GM12891 (cell line): ENCODE results near the gene PTGIS.

Source experiments
- PAX5 ChIP-seq: IDR thresholded peaks from 2 replicates; pipeline ENCODE4 v1.6.1; 2011; ENCODE audit warnings: low read length, moderate library complexity, mild to moderate bottlenecking; ENCODE audit not compliant: insufficient read depth, severe bottlenecking
- POLR2A ChIP-seq: IDR thresholded peaks from 2 replicates; pipeline ENCODE4 v1.6.1; 2011; ENCODE audit warnings: low read depth, low read length, control low read depth
- POLR2AphosphoS5 ChIP-seq: IDR thresholded peaks from 2 replicates; pipeline ENCODE4 v1.6.1; 2011; ENCODE audit warnings: low read depth, low read length, control low read depth
- POU2F2 ChIP-seq: IDR thresholded peaks from 2 replicates; pipeline ENCODE4 v1.6.1; 2011; ENCODE audit warnings: low read depth, mild to moderate bottlenecking, control low read depth, low read length, moderate library complexity
- SPI1 ChIP-seq: IDR thresholded peaks from 2 replicates; pipeline ENCODE4 v1.6.1; 2011; ENCODE audit warnings: low read depth, low read length, control low read depth
- TAF1 ChIP-seq: IDR thresholded peaks from 2 replicates; pipeline ENCODE4 v1.6.1; 2011; ENCODE audit warnings: low read depth, low read length, control low read depth

DNA sequence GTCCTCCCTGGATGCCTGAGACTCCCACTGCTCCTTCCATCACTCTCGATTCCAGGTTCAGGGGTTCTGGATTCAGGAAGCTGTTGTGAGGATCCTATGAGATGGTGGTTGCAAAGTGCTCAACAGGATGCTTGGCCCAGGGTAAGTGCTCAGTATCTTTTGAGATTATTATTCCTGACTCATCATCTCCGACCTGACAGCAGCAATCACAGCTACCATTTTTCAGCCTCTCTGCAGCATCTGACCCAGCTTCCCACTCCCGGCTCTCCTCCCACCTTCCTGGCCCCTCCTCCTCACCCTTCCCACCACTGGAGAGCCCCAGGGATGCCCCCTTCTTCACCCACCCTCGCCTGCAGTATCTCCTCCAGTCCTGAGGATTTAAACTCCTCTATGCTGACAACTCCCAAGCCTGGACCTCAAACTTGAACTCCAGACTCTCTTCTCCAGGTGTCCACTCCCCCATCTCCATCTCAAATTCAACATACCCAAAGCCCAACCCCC is 48.7 kb downstream of the PTGIS start:
- TF ChIP-seq POLR2A = no peak
- TF ChIP-seq POLR2AphosphoS5 = no peak
- no peak for TF ChIP-seq SPI1
- no peak for TF ChIP-seq TAF1
- no peak for TF ChIP-seq PAX5
- TF ChIP-seq POU2F2 = no peak
